Measurements from ENCODE around the gene ANGPT4.

DNA sequence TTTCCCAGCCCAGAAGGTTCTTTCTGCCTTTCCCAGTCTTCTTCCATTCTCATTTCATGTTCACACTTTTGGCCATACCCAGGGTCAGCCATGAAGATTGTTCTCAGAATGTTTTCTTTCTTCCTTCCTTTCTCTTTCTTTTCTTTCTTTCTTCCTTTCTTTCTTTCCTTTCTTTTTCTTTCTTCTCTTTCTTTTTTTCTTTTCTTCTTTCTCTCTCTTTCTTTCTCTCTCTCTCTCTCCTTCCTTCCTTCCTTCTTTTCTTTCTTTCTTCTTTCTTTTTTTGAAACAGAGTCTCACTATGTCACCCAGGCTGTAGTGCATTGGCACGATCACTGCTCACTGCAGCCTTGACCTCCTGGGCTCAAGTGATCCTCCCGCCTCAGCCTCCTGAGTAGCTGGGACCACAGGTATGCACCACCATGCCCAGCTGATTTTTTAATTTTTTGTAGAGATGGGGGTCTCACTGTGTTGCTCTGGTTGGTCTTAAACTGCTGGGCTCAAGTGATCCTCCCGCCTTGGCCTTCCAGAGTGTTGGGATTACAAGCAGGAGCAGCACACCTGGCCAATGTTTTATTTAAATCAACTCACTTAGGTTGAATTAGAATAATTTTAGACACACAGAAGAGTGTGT lies 95.7 kb downstream of the ANGPT4 start:
- TF ChIP-seq, protein P1, sequence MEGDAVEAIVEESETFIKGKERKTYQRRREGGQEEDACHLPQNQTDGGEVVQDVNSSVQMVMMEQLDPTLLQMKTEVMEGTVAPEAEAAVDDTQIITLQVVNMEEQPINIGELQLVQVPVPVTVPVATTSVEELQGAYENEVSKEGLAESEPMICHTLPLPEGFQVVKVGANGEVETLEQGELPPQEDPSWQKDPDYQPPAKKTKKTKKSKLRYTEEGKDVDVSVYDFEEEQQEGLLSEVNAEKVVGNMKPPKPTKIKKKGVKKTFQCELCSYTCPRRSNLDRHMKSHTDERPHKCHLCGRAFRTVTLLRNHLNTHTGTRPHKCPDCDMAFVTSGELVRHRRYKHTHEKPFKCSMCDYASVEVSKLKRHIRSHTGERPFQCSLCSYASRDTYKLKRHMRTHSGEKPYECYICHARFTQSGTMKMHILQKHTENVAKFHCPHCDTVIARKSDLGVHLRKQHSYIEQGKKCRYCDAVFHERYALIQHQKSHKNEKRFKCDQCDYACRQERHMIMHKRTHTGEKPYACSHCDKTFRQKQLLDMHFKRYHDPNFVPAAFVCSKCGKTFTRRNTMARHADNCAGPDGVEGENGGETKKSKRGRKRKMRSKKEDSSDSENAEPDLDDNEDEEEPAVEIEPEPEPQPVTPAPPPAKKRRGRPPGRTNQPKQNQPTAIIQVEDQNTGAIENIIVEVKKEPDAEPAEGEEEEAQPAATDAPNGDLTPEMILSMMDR (IDR thresholded peaks at IDR 0.05; ENCODE audit: insufficient read depth, low read depth, low read length), result no peak
- TF ChIP-seq EZH2 (IDR thresholded peaks at IDR 0.05; ENCODE audit: insufficient read depth, low read length), result no peak

Measured in astrocyte (in vitro differentiated cells and primary cell).